HL-60 (cell line): ENCODE results near the gene KIFC1.

ENCODE experiments used
- DNase-seq, 2 experiments: peaks; one replicate each; pipeline ENCODE4 v3.0.0-alpha.2; 2010 to 2020; ENCODE audit warnings: low read depth in 1 of 2, low spot score in 1 of 2
- H3K27ac ChIP-seq: fragments of 250-450 bp; sonication (Bioruptor Pico); replicated peaks from 2 replicates; pipeline ENCODE4 v1.5.1; 2020; ENCODE audit warnings: mild to moderate bottlenecking, moderate library complexity
- H3K27me3 ChIP-seq: fragments of 250-450 bp; sonication (Bioruptor Pico); 2 replicates; pipeline ENCODE4 v1.5.1; 2021; ENCODE audit warnings: mild to moderate bottlenecking, moderate library complexity; ENCODE audit not compliant: insufficient read depth, poor library complexity, severe bottlenecking
- H3K4me3 ChIP-seq: replicated peaks from 2 replicates; pipeline ENCODE4 v1.5.1; 2011; ENCODE audit warnings: mild to moderate bottlenecking, control low read depth, low read length; ENCODE audit not compliant: insufficient read depth
- CTCF ChIP-seq: IDR thresholded peaks from one replicate; pipeline ENCODE4 v1.5.1; 2011; ENCODE audit warnings: low read length, control low read depth, inconsistent platforms; ENCODE audit not compliant: insufficient read depth
- GABPA ChIP-seq: IDR thresholded peaks from 2 replicates; pipeline ENCODE4 v1.6.1; 2012; ENCODE audit warnings: low read depth
- POLR2AphosphoS5 ChIP-seq: IDR thresholded peaks from 2 replicates; pipeline ENCODE4 v1.6.1; 2012; ENCODE audit warnings: low read depth
- REST ChIP-seq: IDR thresholded peaks from 2 replicates; pipeline ENCODE4 v1.6.1; 2012; ENCODE audit warnings: low read depth; ENCODE audit not compliant: insufficient replicate concordance
- SPI1 ChIP-seq: IDR thresholded peaks from 2 replicates; pipeline ENCODE4 v1.6.1; 2012; ENCODE audit warnings: low read depth, mild to moderate bottlenecking, borderline replicate concordance

The KIFC1 gene

GRCh38 chr6:33414592-33415271 lies 23.1 kb downstream of the KIFC1 start:
- TF ChIP-seq REST = no peak
- TF ChIP-seq POLR2AphosphoS5 = no peak
- peak; percentile 9 for TF ChIP-seq CTCF
- peak in 1 of 2 experiments; percentile 23 for DNase-seq
- no peaks in the 10 kb centered on the region for H3K27me3 ChIP-seq
- H3K4me3 ChIP-seq = no peak overlapping the region
- no peak overlapping the region for H3K27ac ChIP-seq

- no peak for DNase-seq
- Histone ChIP-seq H3K4me3 (no peak overlapping the region), H3K27me3 (no peaks in the 10 kb centered on the region), H3K27ac (no peak overlapping the region)
- TF ChIP-seq REST (no peak), POLR2AphosphoS5 (no peak)
Measured at GRCh38 chr6:33415831-33416230, 24.2 kb downstream of the KIFC1 start.

GRCh38 chr6:33416386-33417127 lies 24.9 kb downstream of the KIFC1 start:
- TF ChIP-seq GABPA (no peak), CTCF (no peak), SPI1 (no peak), REST (no peak), POLR2AphosphoS5 (no peak)
- H3K27ac ChIP-seq = peak overlapping the region; percentile 90
- DNase-seq = no peak

More at GRCh38 chr6:33416386-33417127, 24.9 kb downstream of the KIFC1 start:
- no peaks in the 10 kb centered on the region for H3K27me3 ChIP-seq
- H3K4me3 ChIP-seq = peak overlapping the region; percentile 66
